Skeletal muscle satellite cell (primary cell): ENCODE results near the gene KRTAP29-1. TPM values are rescaled to one million over a fixed set of nuclear protein-coding genes. Genes with fewer than 3 reads are reported as not detected.
"Not testable (repeated sequence)": the region's sequence is repeated elsewhere in the genome, so short reads cannot be mapped to it uniquely, and the experiment has no call there.

ENCODE experiments used
- H3K27me3 ChIP-seq: 2 replicates; pipeline ENCODE4 v1.7.0; 2013; ENCODE audit warnings: low read length; ENCODE audit not compliant: control insufficient read depth, insufficient read depth
- H3K36me3 ChIP-seq: 2 replicates; pipeline ENCODE4 v1.7.0; 2013; ENCODE audit warnings: mild to moderate bottlenecking, control low read depth, low read length; ENCODE audit not compliant: insufficient read depth
- H3K4me1 ChIP-seq: 2 replicates; pipeline ENCODE4 v1.7.0; 2013; ENCODE audit warnings: low read length; ENCODE audit not compliant: control insufficient read depth, insufficient read depth
- H3K4me2 ChIP-seq: 2 replicates; pipeline ENCODE4 v1.7.0; 2013; ENCODE audit warnings: mild to moderate bottlenecking, low read length
- H3K4me3 ChIP-seq: 2 replicates; pipeline ENCODE4 v1.7.0; 2013; ENCODE audit warnings: low read length
- H3K9ac ChIP-seq: 2 replicates; pipeline ENCODE4 v1.7.0; 2013; ENCODE audit warnings: mild to moderate bottlenecking, low read depth, low read length, moderate library complexity
- H3K9me3 ChIP-seq: replicated peaks from 2 replicates; pipeline ENCODE4 v1.7.0; 2013; ENCODE audit warnings: mild to moderate bottlenecking, control low read depth, low read length
- total RNA-seq: library from RNA; depleted of rRNA; stranded (reverse); fragments of >200 nt; gene quantifications from 2 replicates; pipeline ENCODE4 v1.2.3, GENCODE V29; 2012; rRNA removed

KRTAP29-1 gene, protein sequence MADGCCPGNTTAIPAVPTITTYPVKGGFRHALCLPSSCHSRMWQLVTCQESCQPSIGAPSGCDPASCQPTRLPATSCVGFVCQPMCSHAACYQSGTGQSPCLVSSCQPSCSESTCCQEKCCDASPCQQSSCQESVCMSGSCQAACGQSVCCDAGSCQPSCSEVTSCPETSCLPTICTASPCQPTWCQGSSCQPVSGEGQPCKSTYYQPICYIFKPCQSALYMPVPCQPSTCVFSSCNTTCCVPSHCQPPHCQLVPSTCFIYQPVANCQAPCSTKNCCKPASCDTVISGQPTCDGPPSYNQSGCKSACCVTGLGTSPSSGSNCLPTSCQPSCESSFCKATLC
- not detected in 2 replicates for total RNA-seq

DNA sequence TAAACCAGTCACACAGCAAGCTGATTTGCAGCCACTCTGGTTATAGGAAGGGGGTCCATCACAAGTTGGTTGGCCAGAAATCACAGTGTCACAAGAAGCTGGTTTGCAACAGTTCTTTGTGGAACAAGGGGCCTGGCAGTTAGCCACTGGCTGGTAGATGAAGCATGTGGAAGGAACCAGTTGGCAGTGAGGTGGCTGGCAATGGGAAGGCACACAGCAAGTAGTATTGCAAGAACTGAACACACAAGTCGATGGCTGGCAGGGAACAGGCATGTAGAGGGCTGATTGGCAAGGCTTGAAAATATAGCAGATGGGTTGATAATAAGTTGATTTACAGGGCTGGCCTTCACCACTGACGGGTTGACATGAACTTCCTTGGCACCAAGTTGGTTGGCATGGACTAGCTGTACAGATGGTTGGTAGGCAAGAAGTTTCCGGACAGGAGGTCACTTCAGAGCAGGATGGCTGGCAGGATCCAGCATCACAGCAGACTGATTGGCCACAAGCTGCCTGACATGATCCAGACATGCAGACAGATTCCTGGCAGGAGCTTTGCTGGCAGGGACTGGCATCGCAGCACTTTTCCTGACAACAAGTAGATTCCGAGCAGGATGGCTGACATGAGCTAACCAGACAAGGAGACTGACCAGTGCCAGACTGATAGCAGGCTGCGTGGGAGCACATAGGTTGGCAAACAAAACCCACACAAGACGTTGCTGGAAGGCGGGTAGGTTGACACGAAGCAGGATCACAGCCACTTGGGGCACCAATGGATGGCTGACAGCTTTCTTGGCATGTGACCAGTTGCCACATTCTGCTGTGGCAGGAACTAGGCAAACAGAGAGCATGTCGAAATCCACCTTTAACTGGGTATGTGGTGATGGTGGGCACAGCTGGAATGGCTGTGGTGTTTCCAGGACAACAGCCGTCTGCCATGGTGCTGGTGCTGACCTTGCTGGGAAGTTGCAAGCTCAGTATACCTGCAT, at the start of gene KRTAP29-1:
TSS of gene KRTAP29-1 (minus strand) at position 936 of the 986 bp plus-strand sequence. CDS start at position 936, 0 bp downstream.
- Histone ChIP-seq H3K4me1 (peaks cover 1% of the 10 kb centered on the region), H3K4me2 (no peak within 1 kb of the TSS), H3K9ac (no peak within 1 kb of the TSS), H3K27me3 (no peaks in the 10 kb centered on the region), H3K4me3 (no peak within 1 kb of the TSS), H3K36me3 (no peaks in the 10 kb centered on the region), H3K9me3 (no peaks in the 10 kb centered on the region)

DNA sequence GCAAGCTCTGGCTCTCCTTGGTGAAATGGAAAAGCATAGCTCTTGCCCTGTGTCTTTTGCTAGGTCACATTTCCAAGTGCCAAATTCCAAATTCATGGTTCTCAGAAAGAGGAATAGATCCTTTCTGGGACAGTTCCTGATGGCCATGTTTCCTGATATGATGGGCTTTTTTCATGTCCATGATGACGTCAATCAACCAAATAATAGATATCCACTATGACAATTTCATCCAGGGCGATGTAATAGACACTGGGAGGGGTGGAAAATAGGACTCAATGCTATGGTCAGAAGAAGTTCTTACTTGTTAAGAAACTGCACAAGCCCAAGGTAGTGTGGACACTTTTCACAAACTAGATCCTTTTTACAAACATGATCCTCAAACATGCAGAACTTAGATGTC, 48.5 kb upstream of the KRTAP29-1 start:
- Histone ChIP-seq H3K27me3 (peaks cover 10% of the 10 kb centered on the region), H3K4me3 (no peak overlapping the region), H3K9ac (no peak overlapping the region), H3K36me3 (no peaks in the 10 kb centered on the region), H3K4me1 (no peaks in the 10 kb centered on the region), H3K9me3 (no peaks in the 10 kb centered on the region), H3K4me2 (no peak overlapping the region)

- peaks cover 13% of the 10 kb centered on the region for H3K27me3 ChIP-seq
- not testable (repeated sequence) for H3K4me3 ChIP-seq, H3K9me3 ChIP-seq, H3K4me2 ChIP-seq, H3K4me1 ChIP-seq, H3K36me3 ChIP-seq, H3K9ac ChIP-seq
These were observed 47.8 kb upstream of the KRTAP29-1 start, which contains the start of gene KRT33A for GRCh38 chr17:41350381-41350878. KRT33A (minus strand) TSS chr17:41350828; CDS start chr17:41350767, 61 bp downstream.

GRCh38 chr17:41347869-41348760, 45.5 kb upstream of the KRTAP29-1 start:
- Histone ChIP-seq H3K9me3 (no peaks in the 10 kb centered on the region), H3K36me3 (no peaks in the 10 kb centered on the region), H3K27me3 (peaks cover 16% of the 10 kb centered on the region), H3K4me1 (no peaks in the 10 kb centered on the region), H3K4me3 (no peak overlapping the region), H3K4me2 (no peak overlapping the region), H3K9ac (no peak overlapping the region)

DNA sequence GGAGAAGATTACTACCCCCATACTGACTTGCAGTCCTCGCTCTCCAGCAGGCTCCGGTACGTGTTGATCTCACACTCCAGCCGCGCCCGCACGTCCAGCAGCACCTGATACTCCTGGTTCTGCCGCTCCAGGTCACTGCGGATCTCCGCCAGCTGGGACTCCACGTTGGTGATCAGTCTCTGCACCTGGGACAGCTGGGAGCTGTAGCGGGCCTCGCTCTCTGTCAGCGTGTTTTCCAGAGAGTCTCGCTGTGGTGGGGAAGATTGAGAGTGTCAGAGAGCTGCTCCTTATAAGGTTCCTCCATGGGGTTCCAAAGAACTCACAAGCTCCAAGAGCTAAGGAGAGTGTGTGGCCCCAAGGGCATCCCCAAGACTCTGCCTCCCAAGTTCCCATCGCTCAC, 43.8 kb upstream of the KRTAP29-1 start:
- H3K9ac ChIP-seq, H3K9me3 ChIP-seq, H3K4me2 ChIP-seq, H3K4me1 ChIP-seq, H3K36me3 ChIP-seq, H3K27me3 ChIP-seq, H3K4me3 ChIP-seq: not testable (repeated sequence)

GRCh38 chr17:41345992-41346391, 43.3 kb upstream of the KRTAP29-1 start:
- no peak overlapping the region for H3K4me2 ChIP-seq
- no peaks in the 10 kb centered on the region for H3K9me3 ChIP-seq
- peaks cover 7% of the 10 kb centered on the region for H3K27me3 ChIP-seq
- H3K36me3 ChIP-seq = no peaks in the 10 kb centered on the region
- H3K4me1 ChIP-seq = no peaks in the 10 kb centered on the region
- H3K9ac ChIP-seq = no peak overlapping the region
- no peak overlapping the region for H3K4me3 ChIP-seq

DNA sequence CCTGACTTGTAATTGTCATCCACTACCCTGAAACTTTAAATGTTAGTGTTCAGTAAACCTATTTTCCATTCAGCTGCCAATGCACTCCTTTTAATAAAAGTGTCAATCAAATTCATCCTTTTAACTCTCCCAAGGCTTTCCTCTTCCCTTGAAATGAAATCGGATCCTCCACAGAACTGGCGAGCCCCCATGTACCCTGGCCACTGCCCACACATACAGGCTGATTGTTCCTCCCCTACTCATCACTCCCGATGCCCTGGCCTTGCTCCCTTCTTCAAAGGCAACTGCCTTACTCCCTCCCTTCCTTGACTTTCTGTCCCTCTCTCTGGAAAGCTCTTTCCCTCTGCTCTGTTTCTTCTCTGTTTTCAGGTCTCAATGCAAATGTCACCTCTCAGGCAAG, 40.4 kb upstream of the KRTAP29-1 start:
- Histone ChIP-seq H3K9ac (no peak overlapping the region), H3K36me3 (no peaks in the 10 kb centered on the region), H3K27me3 (peaks cover 7% of the 10 kb centered on the region), H3K9me3 (no peaks in the 10 kb centered on the region), H3K4me2 (no peak overlapping the region), H3K4me3 (no peak overlapping the region), H3K4me1 (no peaks in the 10 kb centered on the region)

DNA sequence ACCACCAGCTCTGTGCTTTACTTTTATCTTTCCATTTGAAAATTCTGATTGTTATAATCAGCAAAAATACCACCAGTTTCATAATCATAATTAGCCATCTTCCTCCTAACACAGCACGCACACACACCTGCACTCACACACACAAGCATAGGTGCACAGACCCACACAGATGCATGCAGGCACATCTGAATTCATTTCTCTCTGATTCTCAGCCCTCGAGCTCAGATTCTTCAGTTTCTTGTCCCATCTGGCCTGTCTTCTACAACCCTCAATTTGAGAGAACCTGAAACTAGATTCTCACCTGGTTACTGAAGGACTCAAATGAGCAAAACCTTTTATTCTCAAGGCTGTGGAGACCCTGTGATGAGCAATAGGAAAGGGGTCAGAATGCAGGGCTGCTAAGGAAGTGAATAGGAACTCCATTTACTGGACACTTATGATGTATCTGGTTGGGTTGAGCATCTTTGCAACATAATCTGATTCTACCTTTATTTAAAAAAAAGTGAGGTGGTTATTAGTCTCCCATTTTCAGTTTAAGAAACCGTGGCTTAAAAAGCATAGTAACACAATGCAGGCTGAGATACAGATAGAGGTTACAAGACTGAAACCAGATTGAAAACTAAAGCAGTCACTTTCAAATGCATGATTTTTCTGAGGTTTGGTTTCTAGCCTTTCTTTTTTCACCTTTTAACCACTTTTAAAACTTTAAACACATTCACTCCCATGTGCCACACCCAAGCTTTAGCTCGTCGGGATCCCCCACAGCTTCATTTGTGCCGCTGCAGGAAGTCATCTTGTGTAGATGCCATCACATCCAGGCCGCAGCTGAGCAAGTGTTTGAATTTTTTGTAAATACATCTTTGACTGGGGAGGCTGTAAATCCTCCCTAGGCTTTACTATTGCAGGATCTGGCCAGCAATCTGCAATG, 38.5 kb upstream of the KRTAP29-1 start:
- H3K9me3 ChIP-seq = no peaks in the 10 kb centered on the region
- no peaks in the 10 kb centered on the region for H3K4me1 ChIP-seq
- no peaks in the 10 kb centered on the region for H3K36me3 ChIP-seq
- H3K4me2 ChIP-seq = no peak overlapping the region
- peaks cover 7% of the 10 kb centered on the region for H3K27me3 ChIP-seq
- no peak overlapping the region for H3K4me3 ChIP-seq
- H3K9ac ChIP-seq = no peak overlapping the region

DNA sequence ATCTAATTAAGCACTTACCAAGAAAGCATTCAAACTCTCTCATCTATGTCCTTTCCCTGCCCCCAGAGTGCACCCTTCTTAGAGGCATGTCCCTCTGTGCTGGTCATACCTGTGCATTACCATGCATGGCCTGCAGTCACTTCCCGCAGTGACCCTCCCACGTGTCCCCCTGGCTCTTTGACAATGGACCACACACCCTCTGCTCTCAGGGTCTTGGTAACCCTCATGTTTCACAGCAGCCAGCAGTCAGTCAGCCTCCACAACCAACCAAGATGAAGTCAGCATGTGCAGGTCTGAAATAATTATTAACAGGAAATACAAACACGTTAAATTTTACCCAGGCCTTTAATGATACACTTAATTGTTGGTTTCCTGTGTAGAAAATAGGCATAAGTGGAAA, 37.8 kb upstream of the KRTAP29-1 start:
- no peaks in the 10 kb centered on the region for H3K4me1 ChIP-seq
- no peak overlapping the region for H3K4me3 ChIP-seq

GRCh38 chr17:41339571-41340172, 37.0 kb upstream of the KRTAP29-1 start:
- H3K9me3 ChIP-seq = no peaks in the 10 kb centered on the region
- H3K4me3 ChIP-seq = no peak overlapping the region
- H3K9ac ChIP-seq = no peak overlapping the region
- no peaks in the 10 kb centered on the region for H3K4me1 ChIP-seq
- H3K36me3 ChIP-seq = no peaks in the 10 kb centered on the region
- no peak overlapping the region for H3K4me2 ChIP-seq
- H3K27me3 ChIP-seq = peaks cover 8% of the 10 kb centered on the region

More for the DNA sequence above, 37.8 kb upstream of the KRTAP29-1 start:
- Histone ChIP-seq H3K27me3 (peaks cover 4% of the 10 kb centered on the region), H3K36me3 (no peaks in the 10 kb centered on the region), H3K4me2 (no peak overlapping the region), H3K9me3 (no peaks in the 10 kb centered on the region), H3K9ac (no peak overlapping the region)
